Measurements from ENCODE around the gene CEBPZOS. TPM values are rescaled to one million over a fixed set of nuclear protein-coding genes. Genes with fewer than 3 reads are reported as not detected.

Gene CEBPZOS
- polyA plus RNA-seq, 4 donors = 47.7 to 65.8 (median 57.8) TPM

DNA sequence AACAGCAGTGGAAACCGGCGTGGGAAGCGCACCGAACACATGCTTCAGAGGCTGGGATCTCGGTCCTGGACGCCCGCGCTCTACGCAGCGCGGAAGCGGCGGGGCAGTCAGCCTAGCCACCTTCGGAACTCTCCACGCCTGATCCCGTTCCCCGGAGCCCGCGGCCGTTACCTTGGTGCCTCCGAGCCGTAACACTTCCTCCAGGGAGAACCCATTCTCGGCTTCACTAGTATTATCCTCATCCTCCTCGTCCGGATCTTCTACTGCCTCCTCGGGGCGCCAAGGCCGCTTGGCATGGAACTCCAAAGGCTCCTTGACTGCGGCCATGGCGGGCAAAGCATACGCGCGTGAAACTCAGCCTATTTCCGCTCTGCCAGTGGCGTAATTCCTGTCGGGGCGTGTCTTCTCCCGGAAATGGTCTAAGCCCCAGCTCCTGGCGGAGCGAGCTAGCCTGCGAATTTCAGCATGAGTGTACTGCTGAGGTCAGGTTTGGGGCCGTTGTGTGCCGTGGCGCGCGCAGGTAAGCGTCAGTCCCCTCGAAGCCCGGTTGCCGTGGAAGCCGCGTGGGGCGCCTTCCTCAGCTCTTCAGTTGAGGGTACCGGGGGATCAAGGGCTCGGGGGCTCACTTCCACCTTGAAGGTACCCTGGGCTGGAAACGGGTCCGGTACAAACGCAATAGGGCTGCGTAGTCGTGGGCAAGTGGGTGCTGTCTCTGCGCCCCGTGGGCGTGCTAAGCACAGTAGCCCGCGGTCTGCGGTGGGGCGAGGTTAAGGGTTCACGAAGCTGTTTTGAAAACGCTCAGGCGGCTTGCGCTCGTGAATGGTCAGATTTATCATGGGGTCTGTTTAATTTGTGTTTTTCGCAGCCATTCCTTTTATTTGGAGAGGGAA is 35.2 kb downstream of the CEBPZOS start, which contains the start of the genes CEBPZ and NDUFAF7:
Gene CEBPZ, minus strand, starts transcription at position 356 of the 890 bp plus-strand sequence. Its CDS starts 29 bp downstream, at position 327.
Gene NDUFAF7, plus strand, starts transcription at position 418 of the 890 bp plus-strand sequence. Its CDS starts 48 bp downstream, at position 466.
- peak; percentile 77 to 91 (median 84) for DNase-seq (ENCODE audit: low read depth in 4 of 4, low spot score in 2 of 4)

DNA sequence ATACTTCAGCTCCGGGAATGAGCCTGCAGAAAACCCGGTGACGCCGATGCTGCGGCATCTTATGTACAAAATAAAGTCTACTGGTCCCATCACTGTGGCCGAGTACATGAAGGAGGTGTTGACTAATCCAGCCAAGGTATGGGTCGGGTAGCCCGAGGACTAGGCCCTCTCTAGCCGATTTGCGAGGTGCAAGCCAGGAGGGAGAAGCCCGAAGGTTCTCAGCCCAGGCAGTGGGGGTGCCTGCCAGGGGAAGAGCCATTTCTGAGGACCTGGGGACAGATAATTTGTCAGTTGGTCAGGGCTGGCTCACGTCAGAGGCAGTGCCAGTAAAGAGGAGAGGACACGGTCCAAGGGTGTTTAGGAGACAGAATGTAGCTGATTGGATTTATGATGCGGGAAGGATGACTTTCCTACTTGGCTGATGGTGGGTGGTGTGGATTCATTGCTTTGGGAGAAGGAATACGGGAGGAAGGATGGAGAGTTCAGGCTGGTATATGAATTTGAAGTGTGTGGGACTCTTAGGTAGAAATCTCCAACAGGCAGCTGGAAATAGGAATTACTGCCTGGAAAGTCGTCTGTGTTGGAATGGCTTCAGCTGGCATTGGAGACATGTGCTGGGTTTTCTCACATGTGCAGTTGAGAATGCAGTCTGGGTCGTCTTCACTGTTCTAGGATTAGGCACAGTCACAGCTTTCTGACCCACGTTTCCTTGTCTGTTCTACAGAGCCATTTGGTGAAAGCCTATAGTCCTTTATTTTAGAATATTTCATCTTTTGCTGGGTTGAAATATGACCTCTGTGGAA is 36.0 kb downstream of the CEBPZOS start:
- peak; percentile 13 to 28 (median 21) for DNase-seq (ENCODE audit: low read depth in 4 of 4, low spot score in 2 of 4)

DNA sequence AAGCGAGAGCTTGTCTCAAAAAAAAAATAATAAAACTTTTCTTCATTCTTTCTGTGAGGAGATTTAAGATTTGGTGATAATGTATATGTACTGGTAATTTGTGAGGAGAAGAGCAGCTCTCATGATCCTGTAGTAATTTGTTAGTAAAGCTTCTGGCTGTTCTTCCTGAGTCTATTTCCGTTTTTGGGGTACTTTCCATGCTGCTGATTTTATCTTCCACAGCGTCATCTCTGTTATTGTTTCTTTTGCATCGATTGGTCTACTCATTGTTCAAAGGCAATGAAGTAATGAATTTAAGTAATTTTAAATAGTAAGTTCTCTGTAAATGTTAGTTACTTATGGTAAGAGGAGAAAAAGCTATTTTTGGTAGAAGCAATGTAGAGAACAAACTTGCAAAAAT is 47.1 kb downstream of the CEBPZOS start:
- DNase-seq (ENCODE audit: low read depth in 4 of 4, low spot score in 2 of 4) = no peak

DNA sequence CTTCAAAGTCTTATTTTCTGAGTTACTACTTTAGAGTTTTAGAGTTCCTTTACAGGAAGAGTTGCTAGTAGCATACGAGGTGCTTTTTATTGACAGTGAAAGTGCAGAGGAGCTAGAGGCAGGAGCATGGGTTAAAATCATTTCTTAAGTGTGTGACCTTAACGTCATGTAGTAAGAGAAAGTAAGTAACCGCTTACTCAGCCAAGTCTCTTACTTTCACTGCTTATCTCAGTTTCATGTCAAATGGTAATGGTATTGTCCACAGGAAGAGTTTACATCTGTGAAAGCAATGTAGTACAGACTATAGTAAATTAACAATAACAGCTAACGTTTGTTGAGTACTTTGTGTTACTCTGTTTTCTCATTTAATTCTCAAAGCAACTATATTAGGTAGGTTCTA is 47.7 kb downstream of the CEBPZOS start:
- no peak for DNase-seq (ENCODE audit: low read depth in 4 of 4, low spot score in 2 of 4)

DNA sequence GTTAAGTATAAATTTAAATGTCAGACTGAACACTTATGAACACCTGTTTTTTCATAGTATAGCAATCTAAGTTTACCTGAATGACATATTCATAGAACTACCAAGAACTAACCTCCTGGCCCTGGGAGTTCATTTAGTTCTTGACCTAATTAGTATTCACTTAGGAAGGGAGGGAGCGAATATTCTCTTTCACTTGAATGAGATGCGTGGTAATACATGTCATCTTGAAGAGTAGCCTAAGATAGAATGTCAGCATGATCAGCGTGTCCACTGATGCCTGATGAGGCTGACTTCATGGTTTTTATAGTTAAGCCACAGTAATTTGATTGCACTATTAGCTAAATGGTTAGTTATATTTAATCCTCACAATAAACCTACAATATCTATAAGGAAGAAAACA is 48.5 kb downstream of the CEBPZOS start:
- DNase-seq (ENCODE audit: low read depth in 4 of 4, low spot score in 2 of 4) = no peak

DNA sequence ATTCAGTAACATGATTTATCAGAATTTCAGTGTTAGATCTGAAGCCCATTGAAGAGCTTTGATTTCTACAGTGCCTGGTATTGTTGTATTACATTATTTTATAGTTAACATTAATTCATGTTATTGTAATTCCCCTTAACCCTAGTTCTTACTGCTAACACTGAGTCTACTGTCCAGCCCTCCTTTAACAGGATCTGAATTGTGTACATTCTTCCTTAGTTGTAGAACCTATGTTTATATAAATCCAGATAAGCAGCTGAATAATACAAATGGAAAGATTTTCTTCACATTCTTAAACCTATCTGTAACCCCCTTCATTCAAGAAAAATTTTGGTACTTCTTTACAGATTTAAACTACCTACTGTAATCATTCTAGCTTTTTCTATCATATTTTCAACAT is 49.9 kb downstream of the CEBPZOS start:
- no peak for DNase-seq (ENCODE audit: low read depth in 4 of 4, low spot score in 2 of 4)

DNA sequence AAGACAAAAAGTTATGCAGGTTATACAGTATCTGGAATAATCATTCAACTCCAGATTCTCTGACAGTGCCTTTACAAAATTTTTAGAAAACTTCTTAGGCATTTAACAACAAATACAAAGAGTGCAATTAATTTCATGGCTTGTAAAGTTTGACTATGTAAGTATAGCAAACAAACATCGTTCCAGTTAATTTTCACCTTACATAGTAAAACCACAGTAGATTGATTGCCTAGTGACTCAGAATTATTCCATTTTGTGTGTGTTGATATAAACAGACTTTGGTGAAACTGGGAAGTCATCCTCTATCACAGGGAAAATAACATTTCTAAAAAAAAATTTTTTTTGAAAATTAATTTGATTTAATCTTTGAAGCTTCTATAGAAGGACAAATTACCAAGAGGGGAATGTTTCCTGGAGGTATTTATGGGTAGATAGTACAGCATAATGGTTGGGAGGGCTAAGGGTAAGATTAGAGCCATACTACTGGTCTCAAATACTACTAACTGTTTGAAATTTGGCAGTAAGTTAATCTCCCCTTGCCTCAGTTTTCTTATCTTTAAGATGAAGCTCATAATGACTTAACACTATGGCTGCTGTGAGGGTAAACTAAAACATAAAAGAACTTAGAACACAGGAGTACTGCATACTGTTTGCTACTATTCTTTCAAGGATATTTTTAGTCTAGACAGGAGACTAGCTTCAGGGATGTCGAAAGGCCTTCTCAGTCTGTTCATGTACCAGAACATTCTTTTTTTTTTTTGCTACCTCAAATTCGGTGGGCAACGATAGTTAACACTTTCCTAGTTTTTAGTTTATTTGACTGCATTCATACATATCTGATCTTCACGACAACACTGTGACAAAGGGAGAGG is 54.8 kb downstream of the CEBPZOS start:
- DNase-seq (ENCODE audit: low read depth in 4 of 4, low spot score in 2 of 4) = no peak

Other genes with a start within 250 kb of the CEBPZOS start
- 10 to 100 TPM; 19.0 to 22.6 (median 21.5) TPM for gene STRN, start 230.0 kb upstream of the CEBPZOS start, polyA plus RNA-seq (ENCODE audit: insufficient read length in 4 of 4)
- gene HEATR5B, start 112.1 kb upstream of the CEBPZOS start, polyA plus RNA-seq (ENCODE audit: insufficient read length in 4 of 4) = 10 to 100 TPM; 18.3 to 25.9 (median 22.9) TPM
- gene GPATCH11, start 112.0 kb upstream of the CEBPZOS start, polyA plus RNA-seq (ENCODE audit: insufficient read length in 4 of 4) = 10 to 100 TPM in 2 of 4 donors, 1 to 10 TPM in 2; 8.7 to 11.2 (median 10.3) TPM
- gene EIF2AK2, start 39.5 kb upstream of the CEBPZOS start, polyA plus RNA-seq (ENCODE audit: insufficient read length in 4 of 4) = 10 to 100 TPM; 31.1 to 38.9 (median 32.9) TPM
- gene SULT6B1, start 7.8 kb upstream of the CEBPZOS start, polyA plus RNA-seq (ENCODE audit: insufficient read length in 4 of 4) = not detected
- 10 to 100 TPM; 70.3 to 95.6 (median 84.5) TPM for gene CEBPZ, start 35.1 kb downstream of the CEBPZOS start, polyA plus RNA-seq (ENCODE audit: insufficient read length in 4 of 4)
- gene NDUFAF7, start 35.2 kb downstream of the CEBPZOS start, polyA plus RNA-seq (ENCODE audit: insufficient read length in 4 of 4) = 10 to 100 TPM; 15.6 to 32.5 (median 29.5) TPM
- 10 to 100 TPM; 43.9 to 54.9 (median 50.4) TPM for gene PRKD3, start 128.3 kb downstream of the CEBPZOS start, polyA plus RNA-seq (ENCODE audit: insufficient read length in 4 of 4)
- gene QPCT, start 148.1 kb downstream of the CEBPZOS start, polyA plus RNA-seq (ENCODE audit: insufficient read length in 4 of 4) = 10 to 100 TPM; 11.5 to 15.1 (median 14.0) TPM